ENCODE data around the gene GNA14.

- TF ChIP-seq CTCF (IDR thresholded peaks at IDR 0.05 in 4 of 5, conservative IDR thresholded peaks at IDR 0.05 in 1 of 5) (no peak), POLR2A (IDR thresholded peaks at IDR 0.05) (no peak)
Observed at GRCh38 chr9:77518688-77519087, 129.4 kb downstream of the GNA14 start.
